ENCODE measurements around the gene NDUFAF2.
A peak's percentile ranks its signal among the peaks of the same experiment; 100 is the strongest.
"Not testable (repeated sequence)": the region's sequence is repeated elsewhere in the genome, so short reads cannot be mapped to it uniquely, and the experiment has no call there.

Gene NDUFAF2

GRCh38 chr5:60982127-60982526, 37.1 kb downstream of the NDUFAF2 start:
- DNase-seq (ENCODE audit: low read depth); H3K4me3 ChIP-seq (ENCODE audit: low read depth, low read length): not testable (repeated sequence)

GRCh38 chr5:60989790-60990189, 44.8 kb downstream of the NDUFAF2 start:
- H3K4me3 ChIP-seq (ENCODE audit: low read depth, low read length): no peak overlapping the region
- no peak for DNase-seq (ENCODE audit: low read depth)

GRCh38 chr5:60992871-60993270, 47.9 kb downstream of the NDUFAF2 start:
- H3K4me3 ChIP-seq (ENCODE audit: low read depth, low read length): no peak overlapping the region
- no peak for DNase-seq (ENCODE audit: low read depth)

- no peak for DNase-seq (ENCODE audit: low read depth)
- H3K4me3 ChIP-seq (ENCODE audit: low read depth, low read length): no peak overlapping the region
Observed at GRCh38 chr5:60993425-60993824, 48.4 kb downstream of the NDUFAF2 start.

- DNase-seq (ENCODE audit: low read depth): no peak
- no peak overlapping the region for H3K4me3 ChIP-seq (ENCODE audit: low read depth, low read length)
Observed at GRCh38 chr5:60993875-60994571, 49.0 kb downstream of the NDUFAF2 start.

GRCh38 chr5:60996368-60996767, 51.4 kb downstream of the NDUFAF2 start:
- H3K4me3 ChIP-seq (ENCODE audit: low read depth, low read length): no peak overlapping the region
- DNase-seq (ENCODE audit: low read depth): no peak

- no peak overlapping the region for H3K4me3 ChIP-seq (ENCODE audit: low read depth, low read length)
- no peak for DNase-seq (ENCODE audit: low read depth)
Observed at GRCh38 chr5:60997721-60998120, 52.7 kb downstream of the NDUFAF2 start.

- no peak for DNase-seq (ENCODE audit: low read depth)
- H3K4me3 ChIP-seq (ENCODE audit: low read depth, low read length): no peak overlapping the region
Observed at GRCh38 chr5:61000887-61001286, 55.9 kb downstream of the NDUFAF2 start.

- DNase-seq (ENCODE audit: low read depth): no peak
- H3K4me3 ChIP-seq (ENCODE audit: low read depth, low read length): no peak overlapping the region
Observed at GRCh38 chr5:61001647-61002046, 56.6 kb downstream of the NDUFAF2 start.

GRCh38 chr5:61002611-61003355, 57.8 kb downstream of the NDUFAF2 start:
- no peak for DNase-seq (ENCODE audit: low read depth)
- H3K4me3 ChIP-seq (ENCODE audit: low read depth, low read length): no peak overlapping the region

GRCh38 chr5:61004448-61004847, 59.4 kb downstream of the NDUFAF2 start:
- H3K4me3 ChIP-seq (ENCODE audit: low read depth, low read length): no peak overlapping the region
- DNase-seq (ENCODE audit: low read depth): no peak

- no peak for DNase-seq (ENCODE audit: low read depth)
- H3K4me3 ChIP-seq (ENCODE audit: low read depth, low read length): no peak overlapping the region
Observed at GRCh38 chr5:61009907-61010306, 64.9 kb downstream of the NDUFAF2 start.

- H3K4me3 ChIP-seq (ENCODE audit: low read depth, low read length): no peak overlapping the region
- no peak for DNase-seq (ENCODE audit: low read depth)
Observed at GRCh38 chr5:61010467-61011454, 65.8 kb downstream of the NDUFAF2 start.

- H3K4me3 ChIP-seq (ENCODE audit: low read depth, low read length): no peak overlapping the region
- no peak for DNase-seq (ENCODE audit: low read depth)
Observed at GRCh38 chr5:61018062-61018461, 73.1 kb downstream of the NDUFAF2 start.

GRCh38 chr5:61019642-61020041, 74.6 kb downstream of the NDUFAF2 start:
- H3K4me3 ChIP-seq (ENCODE audit: low read depth, low read length): no peak overlapping the region
- DNase-seq (ENCODE audit: low read depth): no peak

GRCh38 chr5:61020415-61020814, 75.4 kb downstream of the NDUFAF2 start:
- peak; percentile 14 for DNase-seq (ENCODE audit: low read depth)
- no peak overlapping the region for H3K4me3 ChIP-seq (ENCODE audit: low read depth, low read length)

- no peak for DNase-seq (ENCODE audit: low read depth)
- H3K4me3 ChIP-seq (ENCODE audit: low read depth, low read length): no peak overlapping the region
Observed at GRCh38 chr5:61023131-61023530, 78.1 kb downstream of the NDUFAF2 start.

GRCh38 chr5:61026004-61026403, 81.0 kb downstream of the NDUFAF2 start:
- H3K4me3 ChIP-seq (ENCODE audit: low read depth, low read length): no peak overlapping the region
- no peak for DNase-seq (ENCODE audit: low read depth)

GRCh38 chr5:61028382-61028781, 83.4 kb downstream of the NDUFAF2 start:
- no peak for DNase-seq (ENCODE audit: low read depth)
- no peak overlapping the region for H3K4me3 ChIP-seq (ENCODE audit: low read depth, low read length)
